LNCAP (cell line): ENCODE measurements around the gene CUBN.

Experiments
- TF ChIP-seq, protein P1 (sequence below): fragments of 450-650 bp; IDR thresholded peaks from 2 replicates; pipeline ENCODE4 v1.5.1; 2017; ENCODE audit warnings: mild to moderate bottlenecking

Gene CUBN

GRCh38 chr10:17141504-17142229, 12.1 kb upstream of the CUBN start:
- TF ChIP-seq, protein P1, sequence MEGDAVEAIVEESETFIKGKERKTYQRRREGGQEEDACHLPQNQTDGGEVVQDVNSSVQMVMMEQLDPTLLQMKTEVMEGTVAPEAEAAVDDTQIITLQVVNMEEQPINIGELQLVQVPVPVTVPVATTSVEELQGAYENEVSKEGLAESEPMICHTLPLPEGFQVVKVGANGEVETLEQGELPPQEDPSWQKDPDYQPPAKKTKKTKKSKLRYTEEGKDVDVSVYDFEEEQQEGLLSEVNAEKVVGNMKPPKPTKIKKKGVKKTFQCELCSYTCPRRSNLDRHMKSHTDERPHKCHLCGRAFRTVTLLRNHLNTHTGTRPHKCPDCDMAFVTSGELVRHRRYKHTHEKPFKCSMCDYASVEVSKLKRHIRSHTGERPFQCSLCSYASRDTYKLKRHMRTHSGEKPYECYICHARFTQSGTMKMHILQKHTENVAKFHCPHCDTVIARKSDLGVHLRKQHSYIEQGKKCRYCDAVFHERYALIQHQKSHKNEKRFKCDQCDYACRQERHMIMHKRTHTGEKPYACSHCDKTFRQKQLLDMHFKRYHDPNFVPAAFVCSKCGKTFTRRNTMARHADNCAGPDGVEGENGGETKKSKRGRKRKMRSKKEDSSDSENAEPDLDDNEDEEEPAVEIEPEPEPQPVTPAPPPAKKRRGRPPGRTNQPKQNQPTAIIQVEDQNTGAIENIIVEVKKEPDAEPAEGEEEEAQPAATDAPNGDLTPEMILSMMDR: no peak

DNA sequence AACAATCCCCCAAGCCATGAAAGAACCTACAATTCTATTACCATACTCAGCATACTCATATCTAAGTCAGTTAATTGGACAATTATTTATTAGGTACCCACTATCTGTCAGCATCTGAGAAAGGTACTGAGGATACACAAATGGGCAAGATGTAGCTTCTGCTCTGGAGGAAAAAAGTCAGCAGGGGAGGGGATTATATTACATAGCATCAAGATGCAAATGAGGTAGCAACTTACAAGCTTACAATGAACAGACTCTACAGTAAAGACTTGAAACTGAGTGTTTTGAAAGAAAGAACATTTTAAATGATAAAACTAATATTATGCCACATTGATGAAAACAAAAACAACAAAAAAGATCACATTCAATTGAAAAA, 10.8 kb upstream of the CUBN start:
- TF ChIP-seq, protein P1: no peak

GRCh38 chr10:17138460-17139042, 8.9 kb upstream of the CUBN start:
- TF ChIP-seq, protein P1: no peak

- TF ChIP-seq, protein P1: no peak
Measured at GRCh38 chr10:17134737-17135260, 5.2 kb upstream of the CUBN start.

- TF ChIP-seq, protein P1: no peak
Measured at GRCh38 chr10:17134282-17134681, 4.7 kb upstream of the CUBN start.

GRCh38 chr10:17128261-17128660, 1.4 kb downstream of the CUBN start:
- TF ChIP-seq, protein P1: no peak

GRCh38 chr10:17126327-17126726, 3.3 kb downstream of the CUBN start:
- TF ChIP-seq, protein P1: no peak
